Activated B cell treated with CpG ODN at 0.5 μM for 24 hours (primary cell): ENCODE results near the gene RPL39L. TPM values are rescaled to one million over a fixed set of nuclear protein-coding genes. Genes with fewer than 3 reads are reported as not detected.

Source experiments
- ATAC-seq: fragments of 200-7000 bp; cut with Tn5 transposase; one replicate; pipeline ENCODE4 v1.10.0; 2021; ENCODE audit warnings: low read depth, mild to moderate bottlenecking, moderate library complexity
- CTCF ChIA-PET: fragments of 350-600 bp; sonication (Branson Sonifier 250); formaldehyde crosslinking; loops from one replicate; lab custom pipeline; 2021; ENCODE audit warnings: antibody characterized with exemption; lab: Charles Lee
- POLR2A ChIA-PET: fragments of 350-600 bp; sonication (Branson Sonifier 250); formaldehyde crosslinking; loops from one replicate; lab custom pipeline; 2021; ENCODE audit warnings: antibody characterized with exemption; lab: Charles Lee
- DNase-seq: peaks from one replicate; pipeline ENCODE4 v3.0.0; 2022
- H3K27ac Mint-ChIP-seq: one replicate; pipeline ENCODE4 v1.8.0; 2020; ENCODE audit warnings: mixed read lengths
- H3K27me3 Mint-ChIP-seq: one replicate; pipeline ENCODE4 v1.8.0; 2021; ENCODE audit warnings: mixed read lengths
- H3K36me3 Mint-ChIP-seq: one replicate; pipeline ENCODE4 v1.8.0; 2021; ENCODE audit warnings: low read depth, mixed read lengths
- H3K4me1 Mint-ChIP-seq: one replicate; pipeline ENCODE4 v1.8.0; 2021; ENCODE audit warnings: mixed read lengths
- H3K4me3 Mint-ChIP-seq: one replicate; pipeline ENCODE4 v1.8.0; 2020; ENCODE audit warnings: mild to moderate bottlenecking, mixed read lengths
- H3K9me3 Mint-ChIP-seq: one replicate; pipeline ENCODE4 v1.8.0; 2020; ENCODE audit warnings: mixed read lengths
- intact Hi-C: fragments of 100-400 bp; cut with micrococcal nuclease; formaldehyde crosslinking; loops from one replicate; pipeline ENCODE4 v1.15.1; 2024
- total RNA-seq: library from RNA; stranded (reverse); gene quantifications from 2 replicates; pipeline ENCODE4 v1.2.3, GENCODE V29; 2022
- TF ChIP-seq, protein P1 (sequence below): fragments of 200-600 bp; IDR thresholded peaks from one replicate; pipeline ENCODE4 v1.8.0; 2022; ENCODE audit warnings: antibody characterized with exemption, mild to moderate bottlenecking

Gene RPL39L
- total RNA-seq, 1 donor from 2014 or later, result 4.7 TPM

DNA sequence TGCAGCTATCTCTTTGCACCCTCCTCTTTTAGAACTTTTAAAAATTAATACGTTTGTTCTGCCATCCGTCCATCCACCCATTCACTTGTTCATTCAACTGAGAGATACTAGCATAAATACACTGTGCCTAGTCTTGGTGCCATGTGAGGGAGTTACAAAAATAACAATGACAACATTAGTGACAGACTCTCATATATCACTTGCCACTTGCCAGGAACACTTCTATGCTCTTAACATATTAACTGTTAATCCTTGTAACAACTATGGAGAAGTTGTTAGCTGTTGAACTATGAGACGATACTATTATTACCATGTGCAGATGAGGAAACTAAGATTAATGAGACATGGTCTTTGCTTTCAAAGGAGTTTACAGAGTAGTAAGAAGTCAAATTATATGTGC lies 33.6 kb downstream of the RPL39L start:
- Mint-ChIP-seq H3K4me3 (no peak overlapping the region), H3K9me3 (no peaks in the 10 kb centered on the region), H3K27ac (no peak overlapping the region)

DNA sequence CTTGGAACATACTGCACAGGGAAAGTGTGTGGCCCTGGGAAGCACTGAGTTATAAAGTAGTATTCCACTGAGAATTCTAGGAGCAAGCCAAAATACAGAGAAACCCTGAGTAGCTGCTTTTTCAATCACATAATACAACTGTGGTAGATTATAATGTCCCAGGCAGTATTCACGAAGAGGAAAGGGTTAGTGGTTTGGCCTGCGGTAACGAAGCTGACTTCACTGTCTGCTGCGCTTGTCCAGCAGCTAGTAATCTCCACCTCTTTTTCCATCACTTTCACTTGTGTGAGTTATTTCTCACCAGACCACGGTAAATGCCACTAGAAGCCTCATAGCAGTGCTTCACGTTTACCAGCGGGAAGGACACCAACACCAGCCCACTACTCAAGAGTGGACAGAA lies 34.4 kb downstream of the RPL39L start:
- no peaks in the 10 kb centered on the region for H3K27me3 Mint-ChIP-seq
- TF ChIP-seq, protein P1, sequence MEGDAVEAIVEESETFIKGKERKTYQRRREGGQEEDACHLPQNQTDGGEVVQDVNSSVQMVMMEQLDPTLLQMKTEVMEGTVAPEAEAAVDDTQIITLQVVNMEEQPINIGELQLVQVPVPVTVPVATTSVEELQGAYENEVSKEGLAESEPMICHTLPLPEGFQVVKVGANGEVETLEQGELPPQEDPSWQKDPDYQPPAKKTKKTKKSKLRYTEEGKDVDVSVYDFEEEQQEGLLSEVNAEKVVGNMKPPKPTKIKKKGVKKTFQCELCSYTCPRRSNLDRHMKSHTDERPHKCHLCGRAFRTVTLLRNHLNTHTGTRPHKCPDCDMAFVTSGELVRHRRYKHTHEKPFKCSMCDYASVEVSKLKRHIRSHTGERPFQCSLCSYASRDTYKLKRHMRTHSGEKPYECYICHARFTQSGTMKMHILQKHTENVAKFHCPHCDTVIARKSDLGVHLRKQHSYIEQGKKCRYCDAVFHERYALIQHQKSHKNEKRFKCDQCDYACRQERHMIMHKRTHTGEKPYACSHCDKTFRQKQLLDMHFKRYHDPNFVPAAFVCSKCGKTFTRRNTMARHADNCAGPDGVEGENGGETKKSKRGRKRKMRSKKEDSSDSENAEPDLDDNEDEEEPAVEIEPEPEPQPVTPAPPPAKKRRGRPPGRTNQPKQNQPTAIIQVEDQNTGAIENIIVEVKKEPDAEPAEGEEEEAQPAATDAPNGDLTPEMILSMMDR, result no peak
- no peaks in the 10 kb centered on the region for H3K36me3 Mint-ChIP-seq
- intact Hi-C loops, result no loop called here
- ChIA-PET CTCF (interaction anchor here (1.5 to 2.9 kb wide), 4 partner anchors 9 to 256 kb away, joined by 4 to 11 read pairs (median 5); no protein-coding TSS in a partner anchor), POLR2A (no interaction called here)
- no peaks in the 10 kb centered on the region for H3K9me3 Mint-ChIP-seq
- ATAC-seq (no peak), DNase-seq (no peak)
- no peak overlapping the region for H3K4me3 Mint-ChIP-seq
- no peak overlapping the region for H3K27ac Mint-ChIP-seq
- peaks cover 18% of the 10 kb centered on the region for H3K4me1 Mint-ChIP-seq

More for the DNA sequence above, 33.6 kb downstream of the RPL39L start:
- TF ChIP-seq, protein P1, result no peak
- POLR2A ChIA-PET, result no interaction called here
- no peak for ATAC-seq
- no peaks in the 10 kb centered on the region for H3K27me3 Mint-ChIP-seq
- CTCF ChIA-PET, result interaction anchor here (1.5 to 1.7 kb wide), 3 partner anchors 45 to 256 kb away, joined by 4 to 6 read pairs (median 5); no protein-coding TSS in a partner anchor
- no peaks in the 10 kb centered on the region for H3K36me3 Mint-ChIP-seq
- DNase-seq, result no peak
- intact Hi-C loops, result no loop called here
- H3K4me1 Mint-ChIP-seq, result peaks cover 18% of the 10 kb centered on the region

DNA sequence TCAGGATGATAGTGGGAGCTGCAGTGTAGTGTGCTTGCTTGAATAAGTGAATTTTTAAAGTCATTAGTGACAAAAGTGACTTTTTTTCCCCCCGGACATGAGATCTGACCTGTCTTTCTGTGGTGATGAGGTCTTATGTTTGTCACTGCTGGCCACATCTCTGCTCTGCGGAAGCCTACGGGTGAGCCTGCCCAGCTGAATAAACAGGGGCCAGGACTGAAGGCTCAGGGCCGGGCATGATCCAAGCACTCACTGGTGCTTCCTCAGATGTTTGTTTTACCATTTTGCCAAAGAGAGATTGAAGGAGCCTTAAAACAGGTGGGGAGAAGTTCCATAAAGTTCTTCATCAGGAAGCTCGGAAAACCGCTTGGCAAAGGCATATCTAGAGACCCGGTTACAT lies 35.0 kb downstream of the RPL39L start:
- H3K4me3 Mint-ChIP-seq, result no peak overlapping the region
- H3K4me1 Mint-ChIP-seq, result peaks cover 20% of the 10 kb centered on the region
- TF ChIP-seq, protein P1, result no peak
- DNase-seq, result no peak
- no peaks in the 10 kb centered on the region for H3K36me3 Mint-ChIP-seq
- H3K9me3 Mint-ChIP-seq, result peaks cover 4% of the 10 kb centered on the region
- POLR2A ChIA-PET, result no interaction called here
- CTCF ChIA-PET, result interaction anchor here (1.5 to 2.9 kb wide), 2 partner anchors 10 to 255 kb away, joined by 4 to 11 read pairs; no protein-coding TSS in a partner anchor
- intact Hi-C loops, result no loop called here
- H3K27ac Mint-ChIP-seq, result no peak overlapping the region
- no peaks in the 10 kb centered on the region for H3K27me3 Mint-ChIP-seq
- no peak for ATAC-seq

DNA sequence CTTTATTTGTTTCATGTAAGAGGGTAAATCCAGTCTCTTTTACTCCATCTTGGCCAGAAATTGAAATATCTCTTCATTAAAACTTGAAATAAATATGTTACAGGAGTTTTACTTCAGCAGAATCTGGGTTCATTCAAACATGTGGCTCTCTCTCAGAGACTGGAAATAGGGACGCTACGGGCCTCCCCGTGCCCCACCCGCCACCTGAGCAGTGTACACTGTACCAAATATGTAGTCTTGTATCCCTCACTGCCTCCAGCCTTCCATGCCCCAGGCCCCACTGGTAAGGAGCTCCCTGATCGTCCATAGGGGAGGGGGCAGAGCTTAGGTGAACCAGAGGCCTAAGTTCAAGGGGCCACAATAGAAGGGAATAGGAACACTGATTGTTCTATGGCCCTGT lies 36.0 kb downstream of the RPL39L start:
- intact Hi-C loops, result no loop called here
- Mint-ChIP-seq H3K9me3 (peaks cover 8% of the 10 kb centered on the region), H3K27ac (no peak overlapping the region), H3K27me3 (no peaks in the 10 kb centered on the region), H3K4me1 (peaks cover 30% of the 10 kb centered on the region), H3K4me3 (no peak overlapping the region), H3K36me3 (no peaks in the 10 kb centered on the region)
- ChIA-PET CTCF (interaction anchor here (2.9 kb wide), 1 partner anchor 11 kb away, joined by 11 read pairs; no protein-coding TSS in a partner anchor), POLR2A (no interaction called here)
- no peak for DNase-seq
- TF ChIP-seq, protein P1, result no peak
- ATAC-seq, result no peak

DNA sequence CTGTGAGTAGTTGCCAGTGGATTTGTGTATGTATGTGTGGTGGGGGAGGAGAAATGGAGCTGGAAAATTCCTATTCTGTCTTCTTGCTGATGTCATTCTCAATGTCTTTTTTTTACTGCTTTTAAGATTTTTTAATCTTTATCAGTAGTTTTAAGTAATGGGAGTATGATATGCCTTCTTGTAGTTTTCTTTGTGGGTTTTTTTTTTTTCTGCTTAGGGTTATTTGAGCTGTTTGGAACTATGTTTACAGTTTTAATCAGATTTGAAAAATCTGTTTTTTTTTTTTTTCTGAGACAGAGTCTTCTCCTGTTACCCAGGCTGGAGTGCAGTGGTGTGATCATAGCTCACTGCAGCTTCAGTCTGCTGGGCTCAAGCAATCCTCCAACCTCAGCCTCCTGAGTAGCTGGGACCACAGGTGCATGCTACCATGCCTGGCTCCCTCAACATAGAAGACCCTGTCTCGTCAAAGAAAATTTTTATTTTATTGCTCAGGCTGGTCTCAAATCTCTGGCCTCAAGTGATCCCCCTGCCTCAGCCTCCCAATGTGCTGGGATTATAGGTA lies 37.1 kb downstream of the RPL39L start:
- Mint-ChIP-seq H3K9me3 (peaks cover 8% of the 10 kb centered on the region), H3K4me3 (peak overlapping the region; percentile 73), H3K27ac (peak overlapping the region; percentile 64), H3K4me1 (peaks cover 32% of the 10 kb centered on the region), H3K27me3 (no peaks in the 10 kb centered on the region), H3K36me3 (no peaks in the 10 kb centered on the region)
- ATAC-seq (no peak), DNase-seq (no peak)
- TF ChIP-seq, protein P1, result no peak
- intact Hi-C loops, result no loop called here
- POLR2A ChIA-PET, result interaction anchor here (0.6 to 1.1 kb wide), 7 partner anchors 9 to 318 kb away, joined by 3 to 7 read pairs (median 5); partner anchors contain the start of gene RPL39L
- CTCF ChIA-PET, result interaction anchor here (0.7 to 2.9 kb wide), 7 partner anchors 11 to 66 kb away, joined by 3 to 14 read pairs (median 5); partner anchors contain the start of gene RPL39L
